ENCODE measurements around the gene WRAP73.

Gene WRAP73

DNA sequence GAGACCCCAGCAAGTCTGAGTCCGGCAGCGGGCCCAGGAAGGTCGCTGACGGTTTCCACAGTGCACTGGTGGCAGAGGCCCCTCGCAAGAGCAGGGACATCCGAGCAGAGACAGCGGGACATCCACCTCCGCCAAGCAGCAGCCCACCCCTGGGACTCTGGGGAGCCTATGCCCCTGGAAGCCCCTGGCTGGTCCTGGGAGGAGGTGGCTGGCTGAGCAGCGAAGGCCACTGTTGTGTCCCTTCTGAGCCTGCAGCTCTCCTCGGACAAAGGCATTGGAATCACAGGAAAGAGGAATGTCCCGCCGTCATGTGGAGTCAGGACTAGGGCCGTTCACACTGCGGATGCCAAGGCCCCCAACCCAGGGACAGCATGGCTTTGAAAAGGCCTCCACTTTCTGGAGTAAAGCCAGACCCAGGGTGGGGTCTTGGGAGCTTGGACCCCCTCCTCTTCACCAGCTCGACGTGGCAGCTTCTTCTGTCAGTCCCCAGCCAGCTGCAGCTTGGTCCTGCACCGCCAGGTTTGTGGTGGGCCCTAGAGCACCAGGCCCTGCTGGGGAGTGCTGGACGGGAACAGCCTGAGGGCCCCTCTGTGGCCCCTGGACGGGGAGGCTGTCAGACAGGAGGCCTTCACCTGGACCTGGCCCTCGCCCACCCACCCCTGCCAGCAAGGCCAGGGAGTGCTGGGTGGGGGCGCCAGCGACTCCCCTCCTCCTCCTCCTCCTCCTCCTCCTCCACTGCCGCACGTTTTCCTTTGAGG is 40.0 kb downstream of the WRAP73 start:
- FAIRE-seq = no peak

DNA sequence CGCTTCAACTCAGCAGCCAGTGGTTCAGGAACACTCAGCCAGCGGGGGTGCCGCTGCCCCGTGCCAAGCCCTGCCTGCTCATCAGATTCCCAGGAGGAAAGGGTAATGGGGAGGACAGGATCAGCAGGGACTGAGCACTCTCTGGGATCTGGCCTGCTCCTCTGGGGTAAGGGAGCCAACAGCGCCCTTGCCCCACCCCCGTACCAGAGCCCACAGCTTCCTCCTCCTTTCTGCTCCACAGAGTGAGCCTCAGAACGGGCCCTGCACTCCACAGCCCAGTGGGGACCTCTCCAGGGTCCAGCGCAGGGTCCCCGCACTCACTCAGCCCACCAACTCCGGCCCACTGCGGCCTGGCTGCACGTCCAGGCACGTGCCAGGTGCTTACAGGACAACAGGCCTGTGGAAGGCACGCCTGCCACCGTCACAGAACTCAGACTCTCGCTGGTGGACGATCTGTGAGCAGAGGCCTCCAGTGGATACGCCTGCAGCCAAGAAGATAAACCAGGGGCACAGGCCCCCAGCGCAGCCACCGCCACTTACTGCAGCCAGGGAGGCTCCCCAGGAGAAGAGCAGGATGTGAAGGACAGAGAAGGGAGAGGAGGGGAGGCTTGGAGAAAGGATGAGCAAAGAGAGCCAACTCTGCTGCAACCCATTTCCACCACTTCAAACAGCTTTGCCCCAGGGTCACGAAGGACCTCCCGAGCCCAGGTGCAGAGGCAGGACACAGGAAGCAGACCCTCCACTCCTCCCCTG is 40.7 kb downstream of the WRAP73 start:
- no peak for FAIRE-seq

DNA sequence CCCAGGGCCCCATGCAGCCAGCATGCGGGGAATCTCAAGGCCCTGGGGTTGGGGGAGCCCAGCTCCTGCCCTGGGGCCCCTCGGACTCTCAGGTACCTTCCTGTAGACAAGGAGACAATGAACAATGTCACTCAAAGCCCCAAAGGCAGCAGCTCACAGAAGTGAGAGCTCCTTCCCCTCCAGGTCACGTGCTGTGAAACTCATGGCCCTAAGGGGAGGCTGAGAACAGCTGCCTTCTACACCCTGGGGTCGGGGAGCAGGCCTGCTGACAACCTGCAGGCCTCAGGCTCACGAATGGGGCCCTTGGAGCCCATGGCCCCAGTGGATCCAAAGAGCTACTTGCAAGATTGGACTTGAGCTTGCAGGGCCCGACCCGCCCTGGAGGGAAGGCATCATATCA is 41.7 kb downstream of the WRAP73 start:
- no peak for FAIRE-seq

DNA sequence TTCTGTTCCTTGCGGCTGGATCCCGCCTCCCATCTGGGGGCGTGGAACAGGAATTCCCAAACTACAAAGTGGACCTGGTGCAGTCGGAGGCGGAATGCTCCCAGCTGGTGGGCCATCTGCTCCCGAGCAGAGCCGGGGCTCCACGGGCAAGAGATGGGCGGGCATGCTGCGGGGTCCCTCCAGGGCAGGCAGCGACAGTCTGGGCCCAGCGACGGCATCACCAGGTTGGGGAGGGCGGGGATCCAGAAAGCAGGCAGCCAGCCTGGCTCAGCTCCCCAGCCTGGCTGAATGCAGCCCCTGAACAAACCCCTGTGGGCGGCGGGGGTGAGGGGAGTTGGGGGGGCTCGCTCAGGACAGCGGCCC is 42.2 kb downstream of the WRAP73 start:
- no peak for FAIRE-seq

DNA sequence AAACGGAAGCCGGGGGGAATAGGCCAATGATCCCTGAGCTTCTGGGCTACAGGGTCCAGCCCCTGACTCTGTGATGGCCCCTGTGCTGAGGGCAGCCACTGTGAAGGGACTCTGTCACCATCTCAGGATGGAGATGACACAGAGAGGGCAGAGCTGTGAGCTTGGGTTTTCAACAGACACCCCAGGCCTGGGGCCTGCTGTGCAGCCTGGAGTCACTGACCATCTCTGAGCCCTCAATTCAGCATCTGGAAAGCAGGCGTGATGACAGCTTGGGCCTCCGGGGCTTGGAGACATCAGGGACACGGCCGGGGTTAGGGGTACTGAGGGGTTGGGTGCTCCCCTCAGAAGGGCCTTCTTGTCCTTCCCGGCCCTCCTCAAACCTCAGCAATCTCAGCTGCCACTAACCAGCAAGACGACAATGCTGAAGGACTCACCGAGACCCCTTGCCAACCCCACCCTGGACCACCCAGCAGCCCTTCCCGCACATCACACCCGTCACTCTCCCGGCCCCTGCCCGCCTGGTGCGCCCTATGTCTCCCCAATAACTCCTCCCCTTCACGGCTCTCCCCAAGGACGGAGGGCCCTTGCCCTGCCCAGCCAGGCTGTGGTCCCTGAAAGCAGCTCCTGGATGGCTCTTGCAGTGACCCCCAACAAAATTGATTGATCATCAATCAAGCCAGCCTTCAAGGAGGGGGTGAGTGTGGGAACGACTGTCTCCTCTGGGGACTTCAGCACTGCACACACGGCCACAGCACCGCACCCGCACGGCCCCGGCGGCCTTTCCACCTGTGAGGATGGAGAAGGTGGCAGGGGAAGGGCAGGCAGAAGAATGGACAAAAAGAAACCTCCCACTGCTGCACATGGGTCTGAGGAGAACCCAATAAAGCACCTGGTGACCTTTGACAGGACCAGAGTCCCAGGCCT is 42.9 kb downstream of the WRAP73 start:
- no peak for FAIRE-seq

GRCh38 chr1:3604997-3605823 is 44.7 kb downstream of the WRAP73 start:
- no peak for FAIRE-seq

GRCh38 chr1:3604468-3604974 is 45.4 kb downstream of the WRAP73 start:
- no peak for FAIRE-seq

DNA sequence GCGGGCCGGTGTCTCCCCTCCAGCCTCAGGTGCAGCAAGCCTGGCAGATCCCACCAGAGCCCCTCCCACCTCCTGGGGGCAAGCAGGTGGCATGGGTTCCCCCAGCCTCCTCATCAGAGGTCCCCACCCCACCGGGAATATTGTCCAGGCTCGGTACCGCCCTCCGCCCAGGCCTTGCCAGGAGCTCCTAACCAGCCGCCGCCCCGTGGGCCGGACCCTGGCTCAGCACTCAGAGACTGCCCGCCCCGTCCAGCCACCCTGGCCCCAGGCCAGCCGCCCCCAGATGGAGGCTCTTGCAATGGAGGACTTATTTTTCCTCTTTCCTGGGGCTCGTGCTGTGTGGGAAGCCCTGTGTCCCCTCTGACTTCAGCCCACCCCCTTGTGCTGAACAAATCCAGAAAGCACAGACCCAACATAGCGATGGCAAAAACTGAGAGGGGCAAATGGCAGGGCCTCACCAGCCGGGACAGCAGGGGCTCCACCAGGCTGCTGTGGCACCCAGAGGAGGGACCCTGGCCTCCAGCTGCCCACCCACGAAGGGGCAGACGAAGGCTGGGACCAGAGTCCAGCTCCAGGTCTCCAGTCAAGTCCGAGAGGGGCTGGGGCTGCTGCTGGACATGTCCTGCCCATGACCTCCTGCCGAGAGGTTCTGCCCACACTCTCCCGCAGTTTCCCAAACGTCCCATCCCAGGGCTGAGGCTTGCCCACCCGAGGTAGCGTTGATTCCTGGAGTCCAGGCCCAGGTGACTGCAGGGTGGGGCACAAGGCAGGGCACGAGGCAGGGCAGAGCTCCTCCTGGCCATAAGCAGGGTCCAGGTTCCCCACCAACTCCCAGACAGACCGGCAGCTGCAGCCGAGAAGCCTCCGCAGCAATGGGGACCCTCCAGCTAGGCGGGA is 46.1 kb downstream of the WRAP73 start:
- no peak for FAIRE-seq

DNA sequence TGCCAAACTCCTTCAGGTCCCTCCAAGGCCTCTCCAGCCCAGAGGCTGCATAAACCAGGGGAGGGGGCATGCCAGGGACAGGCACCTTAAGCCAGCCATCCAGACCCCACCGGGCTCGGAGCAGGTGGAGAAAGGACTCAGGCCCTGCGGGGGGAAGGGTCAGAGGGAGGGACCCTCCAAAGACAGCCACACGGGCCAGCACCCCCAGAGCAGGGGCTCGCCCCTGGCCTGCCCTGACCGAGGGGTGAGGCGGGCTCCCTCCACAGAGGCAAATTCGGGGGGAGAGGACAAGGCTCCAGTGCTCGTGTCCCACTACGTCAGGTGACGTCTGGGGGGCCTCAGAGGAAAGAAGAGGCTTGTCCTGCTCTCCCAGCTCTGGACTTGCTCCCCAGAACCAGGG is 46.7 kb downstream of the WRAP73 start:
- no peak for FAIRE-seq

DNA sequence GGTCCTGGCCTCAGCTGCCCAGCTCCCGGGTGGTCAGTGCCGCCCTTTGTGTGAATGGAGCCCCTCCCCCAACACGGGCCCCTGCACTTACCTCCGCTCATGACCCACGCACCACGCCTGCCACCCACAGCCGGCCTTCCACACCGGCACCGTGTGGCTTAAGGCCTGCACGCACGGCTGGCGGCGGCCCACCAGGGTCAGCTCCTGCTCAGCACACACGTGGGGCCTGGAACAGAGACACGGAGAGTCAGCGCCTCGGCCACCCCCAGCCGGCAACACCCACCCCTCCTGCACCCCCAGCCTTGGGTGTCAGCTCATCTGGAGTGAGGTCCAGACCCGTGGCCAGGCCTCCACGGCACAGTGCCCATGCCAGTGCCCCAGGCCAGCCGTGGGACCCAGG is 47.5 kb downstream of the WRAP73 start:
- no peak for FAIRE-seq

- no peak for FAIRE-seq
These were observed 48.2 kb downstream of the WRAP73 start for GRCh38 chr1:3601743-3602142.

DNA sequence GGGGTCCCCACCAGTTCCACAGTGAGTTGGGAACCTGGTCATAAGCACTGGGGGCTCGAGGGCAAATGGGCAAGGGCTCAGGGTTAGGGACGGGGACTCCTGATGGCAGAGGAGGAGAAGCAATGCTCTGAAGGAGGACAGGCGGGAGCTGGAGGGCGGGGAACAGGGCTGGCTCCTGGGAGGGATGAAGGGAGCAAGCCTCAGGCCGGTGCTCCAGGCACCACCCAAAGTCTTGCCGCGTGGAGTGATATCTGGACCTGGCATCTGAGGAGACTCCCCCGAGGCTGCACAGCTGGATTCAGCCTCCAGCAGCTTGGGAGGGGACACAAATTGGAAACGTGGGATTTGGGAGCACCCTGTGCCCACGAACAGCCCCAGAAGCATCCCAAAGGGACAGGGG is 49.5 kb downstream of the WRAP73 start:
- FAIRE-seq = no peak

DNA sequence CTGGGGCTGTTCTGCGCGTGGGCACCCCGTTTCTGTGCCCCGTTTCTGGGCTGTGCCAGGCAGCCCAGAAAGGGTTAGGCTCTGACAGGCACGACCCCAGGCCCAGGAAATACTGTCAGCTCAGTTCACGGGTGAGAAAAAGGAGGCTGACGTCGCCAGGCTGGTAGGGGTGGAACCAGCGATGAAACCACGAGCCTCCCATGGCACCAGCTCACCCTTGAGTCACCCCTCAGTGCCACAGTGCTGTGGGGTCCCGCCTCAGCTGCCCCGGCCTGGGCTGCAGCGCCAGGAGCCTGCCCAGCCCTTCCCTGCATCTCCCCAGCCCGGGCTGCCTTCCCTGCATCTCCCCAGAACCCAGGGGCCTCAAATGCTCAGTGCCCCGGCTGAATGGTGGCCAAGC is 50.1 kb downstream of the WRAP73 start:
- no peak for FAIRE-seq

DNA sequence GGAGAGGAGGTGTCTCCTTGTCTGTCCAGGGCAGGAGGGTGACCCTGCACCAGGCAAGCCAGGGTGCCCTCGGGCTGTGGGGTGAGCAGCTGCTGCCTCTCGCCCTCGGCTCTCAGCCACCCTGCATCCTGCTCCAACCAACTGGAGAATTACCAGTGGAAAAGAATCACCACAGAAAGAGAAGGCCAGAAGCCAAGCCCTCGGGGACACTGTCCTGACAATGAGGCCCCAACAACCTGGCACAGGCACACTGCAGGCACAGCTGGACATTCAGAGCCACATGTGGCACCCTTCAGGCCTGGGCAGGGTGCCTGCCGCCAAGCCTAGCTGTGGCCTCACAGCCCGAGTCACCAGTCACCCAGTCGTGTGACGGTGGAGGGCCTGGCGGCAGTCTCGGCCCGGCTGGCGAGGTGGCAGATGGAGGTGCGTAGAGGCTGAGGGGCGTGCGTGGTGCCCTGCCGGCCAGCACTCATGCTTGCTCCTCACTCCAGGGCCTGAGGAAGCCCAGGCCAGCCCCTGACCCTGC is 50.6 kb downstream of the WRAP73 start:
- no peak for FAIRE-seq

DNA sequence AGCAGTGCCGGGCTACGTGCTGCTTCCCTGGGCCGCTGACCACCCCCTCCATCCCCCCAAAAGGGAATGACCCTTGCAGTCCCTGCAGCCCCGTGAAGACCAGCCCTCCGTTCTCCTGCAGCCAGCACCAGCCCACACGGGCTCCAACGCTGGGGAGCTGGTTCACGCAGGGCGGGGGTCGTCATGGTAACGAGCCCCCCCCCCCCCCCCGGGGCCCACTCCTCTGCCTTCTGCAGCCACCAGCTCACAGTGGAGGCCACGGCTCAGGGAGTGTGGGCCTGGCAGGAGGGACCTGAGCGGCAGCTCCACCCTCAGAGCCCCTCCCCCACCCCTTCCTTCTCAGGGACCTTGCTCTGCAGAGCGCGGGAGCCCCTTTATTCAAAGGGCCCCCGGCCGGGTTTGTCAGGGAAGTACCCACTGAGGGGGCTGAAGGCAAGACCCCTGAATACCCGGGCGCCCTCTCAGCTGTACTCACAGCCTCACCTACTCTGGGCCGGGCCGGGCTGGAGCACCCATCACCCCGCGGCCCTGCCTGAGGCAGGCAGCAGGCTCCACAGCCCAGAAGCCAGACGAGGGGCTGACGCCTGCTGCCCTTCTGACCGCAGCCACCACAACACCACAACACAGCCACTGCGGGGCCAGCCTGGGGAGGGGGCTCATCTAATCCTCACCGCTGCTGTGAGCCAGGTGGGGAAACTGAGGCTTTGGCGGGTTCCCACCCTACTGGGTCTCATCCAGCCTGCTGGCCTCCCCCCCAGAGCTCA is 51.2 kb downstream of the WRAP73 start:
- no peak for FAIRE-seq

- no peak for FAIRE-seq
These were observed 51.8 kb downstream of the WRAP73 start for GRCh38 chr1:3598051-3598491.

DNA sequence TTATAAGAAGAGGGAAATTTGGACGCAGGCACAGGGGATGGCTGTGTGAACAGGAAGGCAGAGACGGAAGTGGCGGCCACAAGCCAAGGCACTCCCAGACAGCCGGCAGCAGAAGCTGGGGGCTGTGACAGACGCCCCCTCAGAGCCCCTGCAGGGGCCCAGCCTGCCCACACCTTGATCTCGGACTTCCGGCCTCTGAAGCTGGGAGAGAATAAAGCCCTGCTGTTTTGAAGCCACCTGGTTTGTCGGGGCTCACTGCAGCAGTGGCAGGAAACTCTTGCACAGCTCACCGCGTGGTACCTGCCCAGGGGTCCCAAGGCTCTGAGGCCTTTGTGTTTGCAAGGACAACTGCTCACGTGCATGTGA is 52.3 kb downstream of the WRAP73 start:
- FAIRE-seq = no peak

DNA sequence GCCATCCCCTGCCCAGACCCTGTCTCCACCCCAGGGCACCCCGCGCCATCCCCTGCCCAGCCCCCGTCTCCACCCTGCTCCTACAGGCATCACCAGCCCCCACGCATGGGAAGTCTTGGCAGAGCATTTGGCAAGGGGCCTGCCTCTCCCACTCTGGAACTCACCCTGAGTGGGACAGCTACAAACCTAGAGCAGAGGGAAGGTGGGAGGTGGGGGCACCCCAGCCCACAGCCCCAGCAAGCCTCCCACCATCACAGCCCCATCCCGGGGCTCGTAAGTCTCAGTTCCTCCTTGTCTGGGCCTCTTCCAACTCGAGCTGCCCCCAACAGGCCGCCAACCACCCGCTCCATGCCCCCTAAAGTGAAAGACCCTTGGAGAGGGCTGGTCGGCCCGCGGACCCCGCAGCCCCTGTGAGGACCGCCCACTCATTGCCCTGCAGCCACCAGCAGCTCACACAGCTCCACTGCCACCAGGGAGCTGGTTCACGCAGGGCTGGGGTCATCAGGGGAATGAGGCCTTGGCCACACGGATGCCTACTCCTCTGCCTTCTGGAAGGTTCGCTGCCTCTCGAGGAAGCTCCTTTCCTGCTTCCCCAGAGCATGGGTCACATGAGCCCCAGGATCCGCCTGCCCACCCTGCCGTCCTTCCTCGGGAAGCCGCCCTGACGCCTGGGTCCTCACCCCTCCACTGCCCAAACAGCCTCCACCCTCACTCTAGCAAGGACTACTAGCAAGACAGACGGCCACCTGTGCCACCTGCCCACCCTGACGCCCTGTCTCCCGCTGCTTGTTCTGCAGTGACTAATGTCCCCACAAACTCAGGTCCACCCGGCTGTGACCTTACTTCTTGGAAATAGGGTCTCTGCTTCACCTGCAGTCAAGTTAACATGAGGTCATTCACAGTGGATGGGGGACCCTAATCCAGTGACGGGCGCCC is 53.0 kb downstream of the WRAP73 start:
- no peak for FAIRE-seq

DNA sequence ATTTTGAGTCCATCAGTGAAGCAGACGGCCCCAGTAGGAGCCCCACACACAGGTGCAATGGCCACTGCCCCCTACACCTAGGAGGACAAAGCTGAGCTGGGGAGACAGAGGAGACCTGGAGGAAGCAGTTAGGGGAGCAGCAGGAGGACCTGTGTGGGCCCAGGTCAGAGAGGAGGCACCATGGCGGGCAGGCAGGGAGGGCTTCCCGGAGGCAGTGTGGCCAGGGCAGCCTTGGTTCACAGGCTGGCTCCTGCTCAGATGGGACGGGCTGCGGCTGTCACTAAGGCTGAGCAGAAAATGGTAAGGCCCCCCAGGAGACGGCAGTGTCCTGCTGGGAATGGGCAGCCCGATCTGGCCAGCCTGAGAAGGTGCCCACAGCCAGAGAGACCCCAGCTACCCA is 54.0 kb downstream of the WRAP73 start:
- FAIRE-seq = no peak

All from A204.1 (cell line).